ENCODE results near the gene E2F6.

Gene E2F6

GRCh38 chr2:11458753-11459152 lies 7.2 kb downstream of the E2F6 start:
- DNase-seq (ENCODE audit: low read depth in 2 of 2, low spot score in 1 of 2): no peak

- no peak for DNase-seq (ENCODE audit: low read depth in 2 of 2, low spot score in 1 of 2)
Measured at GRCh38 chr2:11457935-11458334, 8.0 kb downstream of the E2F6 start.

DNA sequence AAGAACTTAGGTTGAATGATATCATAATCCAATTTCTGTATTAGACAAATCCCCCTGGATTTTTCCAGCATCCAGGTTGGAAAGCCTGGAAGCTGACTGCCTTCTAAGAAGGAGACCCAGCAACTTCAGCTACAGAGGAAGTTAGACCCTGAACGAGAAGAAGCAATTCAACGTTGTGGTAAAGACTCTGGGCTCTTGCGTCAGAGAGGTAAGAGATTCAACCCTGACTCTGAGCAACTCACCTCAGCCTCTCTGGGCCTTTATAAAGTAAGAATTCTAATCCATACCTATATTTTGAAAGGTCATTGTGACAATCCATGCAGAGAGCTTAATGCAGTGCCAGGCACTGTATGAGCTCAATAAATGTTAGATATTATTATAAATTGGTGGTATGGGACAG lies 9.7 kb downstream of the E2F6 start:
- no peak for DNase-seq (ENCODE audit: low read depth in 2 of 2, low spot score in 1 of 2)

DNA sequence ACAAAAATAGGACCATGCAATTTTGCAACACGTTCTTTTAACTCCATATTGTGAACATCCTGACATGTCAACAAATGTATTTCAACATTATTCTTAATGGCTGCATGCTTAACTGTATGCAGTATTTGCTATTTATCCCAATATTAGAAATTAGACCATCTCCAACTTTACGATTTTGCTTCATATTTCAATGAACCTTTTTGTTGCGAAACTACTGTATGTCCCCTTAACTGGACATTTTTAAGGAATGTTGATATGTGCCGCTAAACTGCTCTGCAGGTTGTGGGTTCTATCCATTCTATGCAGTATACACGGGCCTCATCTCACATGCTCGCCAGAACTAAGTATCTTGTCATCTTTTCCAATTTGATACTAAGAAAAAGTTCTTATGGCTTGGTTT lies 11.1 kb downstream of the E2F6 start:
- no peak for DNase-seq (ENCODE audit: low read depth in 2 of 2, low spot score in 1 of 2)

- no peak for DNase-seq (ENCODE audit: low read depth in 2 of 2, low spot score in 1 of 2)
Measured at GRCh38 chr2:11450791-11451190, 15.2 kb downstream of the E2F6 start.

- no peak for DNase-seq (ENCODE audit: low read depth in 2 of 2, low spot score in 1 of 2)
Measured at GRCh38 chr2:11446733-11447248, 19.2 kb downstream of the E2F6 start.

DNA sequence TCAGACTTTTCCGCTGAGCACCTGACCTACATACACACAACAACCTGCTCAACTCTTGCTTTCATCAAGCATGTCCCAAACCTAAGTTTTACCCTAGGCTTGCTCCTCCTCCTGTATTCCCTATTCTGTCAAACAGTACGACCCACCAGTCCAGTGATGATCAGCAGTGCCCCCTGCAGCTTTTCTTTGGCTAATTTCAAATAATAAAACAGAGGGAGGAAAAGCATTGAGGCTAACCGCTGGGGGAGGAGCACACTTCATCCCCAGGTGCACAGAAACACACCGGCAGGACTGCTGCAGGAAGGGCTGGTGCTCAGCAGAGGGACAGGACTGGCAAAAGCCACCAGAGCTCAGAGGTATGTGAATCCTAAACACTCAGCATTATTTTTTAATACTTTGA lies 21.2 kb downstream of the E2F6 start:
- no peak for DNase-seq (ENCODE audit: low read depth in 2 of 2, low spot score in 1 of 2)

- no peak for DNase-seq (ENCODE audit: low read depth in 2 of 2, low spot score in 1 of 2)
Measured at GRCh38 chr2:11438555-11439080, 27.3 kb downstream of the E2F6 start.

DNA sequence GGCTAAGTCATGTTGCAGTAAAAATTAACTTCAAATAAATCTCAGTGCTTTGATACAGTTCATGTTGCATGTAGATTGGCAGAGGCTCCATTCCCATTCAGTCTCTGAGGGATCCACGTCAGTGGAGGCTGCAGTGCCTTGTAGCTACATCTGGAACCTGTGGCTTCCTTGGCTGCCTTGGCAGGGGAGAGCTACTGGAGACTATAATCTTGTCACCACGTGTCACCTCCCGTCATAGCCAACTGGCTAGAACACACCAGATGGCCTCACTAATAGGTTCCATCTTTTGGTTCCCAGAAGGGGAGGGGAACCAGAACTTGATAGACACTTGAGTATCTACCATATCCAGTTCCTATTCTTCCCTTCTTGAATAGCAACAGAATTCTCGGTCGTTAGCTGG lies 28.4 kb downstream of the E2F6 start:
- DNase-seq (ENCODE audit: low read depth in 2 of 2, low spot score in 1 of 2): no peak

- DNase-seq (ENCODE audit: low read depth in 2 of 2, low spot score in 1 of 2): no peak
Measured at GRCh38 chr2:11435036-11435435, 30.9 kb downstream of the E2F6 start.

- DNase-seq (ENCODE audit: low read depth in 2 of 2, low spot score in 1 of 2): no peak
Measured at GRCh38 chr2:11434443-11434842, 31.5 kb downstream of the E2F6 start.

DNA sequence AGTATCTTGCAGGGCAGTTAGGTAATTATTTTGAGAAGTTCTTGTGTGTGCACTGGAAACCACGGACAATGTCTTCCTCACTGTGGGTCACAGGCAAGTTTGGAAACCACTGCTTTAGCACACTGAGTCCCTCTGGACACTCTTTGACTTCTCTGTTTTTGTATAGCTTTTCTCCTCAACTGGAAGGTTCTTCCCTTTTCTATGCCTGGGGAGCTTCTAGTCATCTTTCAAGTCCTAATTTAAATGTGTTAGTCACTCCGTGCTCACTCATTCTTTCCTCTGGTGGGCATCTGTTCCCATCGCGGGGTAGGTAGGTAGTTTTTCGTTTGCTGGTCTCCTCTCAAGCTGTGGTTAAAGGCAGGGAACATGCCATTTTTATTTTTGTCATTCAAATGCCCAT lies 32.1 kb downstream of the E2F6 start:
- DNase-seq (ENCODE audit: low read depth in 2 of 2, low spot score in 1 of 2): no peak

DNA sequence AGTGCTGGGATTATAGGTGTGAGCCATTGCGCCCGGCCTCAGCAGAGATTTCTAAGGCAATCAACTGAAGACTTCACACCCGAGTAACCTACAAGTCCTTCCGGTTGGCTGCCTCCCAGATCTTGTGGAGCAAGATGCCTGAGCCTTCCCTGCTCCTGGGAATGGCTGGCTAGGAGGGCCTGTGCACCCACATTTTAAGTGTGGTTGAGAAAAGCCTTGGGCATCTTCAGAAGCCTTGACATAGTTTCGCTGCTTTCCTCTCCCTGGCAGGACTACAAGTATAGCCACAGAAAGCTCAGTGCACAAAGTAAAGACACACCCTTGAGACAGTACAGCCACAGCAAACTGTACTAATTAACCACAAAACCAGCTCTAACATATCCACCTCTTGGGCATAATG lies 35.2 kb downstream of the E2F6 start:
- no peak for DNase-seq (ENCODE audit: low read depth in 2 of 2, low spot score in 1 of 2)

DNA sequence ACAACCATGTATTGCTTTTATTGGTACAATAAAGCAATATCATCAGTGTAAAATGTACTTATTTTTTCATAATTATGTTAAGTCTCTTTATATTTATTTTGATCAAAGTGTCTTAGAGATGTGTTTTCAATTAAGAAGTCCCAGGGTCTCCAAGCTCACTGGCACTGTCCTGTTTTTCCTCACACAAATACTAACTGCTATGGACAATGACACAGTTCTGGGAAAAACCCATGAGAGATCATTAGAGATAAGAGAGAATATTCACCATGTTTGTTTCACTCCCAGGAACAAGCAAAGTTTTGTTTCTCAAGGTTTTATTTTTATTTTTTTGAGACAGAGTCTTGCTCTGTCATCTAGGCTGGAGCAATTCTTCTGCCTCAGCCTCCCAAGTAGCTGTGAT lies 38.7 kb downstream of the E2F6 start:
- DNase-seq (ENCODE audit: low read depth in 2 of 2, low spot score in 1 of 2): no peak

- DNase-seq (ENCODE audit: low read depth in 2 of 2, low spot score in 1 of 2): no peak
Measured at GRCh38 chr2:11422901-11423435, 43.0 kb downstream of the E2F6 start.

GRCh38 chr2:11422491-11422865 lies 43.5 kb downstream of the E2F6 start:
- DNase-seq (ENCODE audit: low read depth in 2 of 2, low spot score in 1 of 2): no peak

- DNase-seq (ENCODE audit: low read depth in 2 of 2, low spot score in 1 of 2): no peak
Measured at GRCh38 chr2:11421863-11422490, 44.0 kb downstream of the E2F6 start.

- DNase-seq (ENCODE audit: low read depth in 2 of 2, low spot score in 1 of 2): no peak
Measured at GRCh38 chr2:11420671-11421070, 45.3 kb downstream of the E2F6 start.

GRCh38 chr2:11420190-11420589 lies 45.8 kb downstream of the E2F6 start:
- no peak for DNase-seq (ENCODE audit: low read depth in 2 of 2, low spot score in 1 of 2)

DNA sequence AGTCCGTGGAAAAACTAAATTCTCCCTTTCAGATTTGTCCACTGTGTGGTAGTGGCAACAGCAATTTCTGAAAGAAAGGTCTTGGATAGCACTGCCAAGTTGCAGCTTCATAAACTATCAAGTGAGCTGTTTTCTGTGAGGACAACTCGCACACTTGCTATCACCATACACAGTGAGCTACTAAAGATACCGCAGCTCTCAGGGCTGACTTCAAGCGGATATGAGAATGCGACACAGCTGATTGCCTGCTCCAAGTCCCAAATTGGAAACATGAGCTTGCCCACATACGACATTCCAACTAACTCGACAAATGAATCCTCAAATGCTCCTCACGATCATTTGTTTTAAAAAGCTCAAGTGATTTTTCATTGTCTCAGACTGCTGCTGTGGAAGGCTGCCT lies 46.2 kb downstream of the E2F6 start:
- no peak for DNase-seq (ENCODE audit: low read depth in 2 of 2, low spot score in 1 of 2)

GRCh38 chr2:11417946-11418585 lies 47.9 kb downstream of the E2F6 start:
- no peak for DNase-seq (ENCODE audit: low read depth in 2 of 2, low spot score in 1 of 2)

GRCh38 chr2:11416931-11417330 lies 49.0 kb downstream of the E2F6 start:
- no peak for DNase-seq (ENCODE audit: low read depth in 2 of 2, low spot score in 1 of 2)

- no peak for DNase-seq (ENCODE audit: low read depth in 2 of 2, low spot score in 1 of 2)
Measured at GRCh38 chr2:11416186-11416585, 49.8 kb downstream of the E2F6 start.

All from stimulated activated CD8-positive, alpha-beta memory T cell treated with anti-CD3 and anti-CD28 coated beads, Interleukin-4, amount 100 ng/mL, for 4 hours (primary cell).